HepG2 (cell line): ENCODE results near the gene LAMB2. TPM values are rescaled to one million over a fixed set of nuclear protein-coding genes. Genes with fewer than 3 reads are reported as not detected.

ENCODE experiments used
- ATAC-seq: fragments of 200-7000 bp; cut with Tn5 transposase; 3 replicates; pipeline ENCODE4 v1.9.1; 2020; ENCODE audit warnings: mild to moderate bottlenecking, moderate library complexity
- BruUV-seq: library from RNA; stranded (reverse); fragments of 400-500 nt; replicated peaks from 2 replicates; lab custom pipeline; 2021; lab: Mats Ljungman, UMichigan
- CTCF ChIA-PET: fragments of 300-600 bp; formaldehyde crosslinking; extraction: SDS; loops from one replicate; lab custom pipeline; 2021; ENCODE audit warnings: low total read pairs, inconsistent platforms, low intra/inter-chr PET ratio; lab: Yijun Ruan, JAX
- POLR2A ChIA-PET: fragments of 350-600 bp; sonication (Branson Sonifier 250); formaldehyde crosslinking; loops from one replicate; lab custom pipeline; 2020; ENCODE audit warnings: antibody characterized with exemption, inconsistent platforms; lab: Yijun Ruan, JAX
- DNase-seq: peaks from one replicate; pipeline ENCODE4 v3.0.0-alpha.2; 2015; ENCODE audit warnings: low spot score
- FAIRE-seq: peaks from 3 replicates; lab custom pipeline; 2011; peaks lifted over from hg19 to GRCh38; lab: Jason Lieb, UNC
- H2AFZ ChIP-seq: one replicate; pipeline ENCODE4 v1.6.1; 2011; ENCODE audit warnings: low read length, inconsistent platforms
- H3K27ac ChIP-seq: fragments of 300-600 bp; 3 replicates; pipeline ENCODE4 v1.8.0; 2011; ENCODE audit warnings: mixed run types, mild to moderate bottlenecking, mixed read lengths, low read length, inconsistent platforms; ENCODE audit not compliant: insufficient read depth; ENCODE audit errors: extremely low read length
- H3K27me3 ChIP-seq, 2 experiments: fragments of 200-600 bp in 1 of 2; 2 replicates in 1 of 2; 3 replicates in 1 of 2; pipeline versions ENCODE4 v1.6.0 to v1.8.0; 2011; ENCODE audit warnings: low read length in 2 of 2, mild to moderate bottlenecking in 2 of 2, moderate library complexity in 2 of 2, inconsistent platforms in 1 of 2; ENCODE audit not compliant: insufficient read depth in 2 of 2, control insufficient read depth in 1 of 2
- H3K36me3 ChIP-seq, 2 experiments: fragments of 200-600 bp in 1 of 2; replicated peaks in 1 of 2; 2 replicates in 1 of 2; 3 replicates in 1 of 2; pipeline versions ENCODE4 v1.5.1 to v1.8.0; 2011; ENCODE audit warnings: low read length in 2 of 2, inconsistent platforms in 1 of 2; ENCODE audit not compliant: insufficient read depth in 2 of 2, control insufficient read depth in 1 of 2
- H3K4me1 ChIP-seq: 2 replicates; pipeline ENCODE4 v1.5.1; 2012; ENCODE audit warnings: low read length, inconsistent platforms; ENCODE audit not compliant: insufficient read depth
- H3K4me2 ChIP-seq: 2 replicates; pipeline ENCODE4 v1.6.0; 2011; ENCODE audit warnings: low read depth, low read length, inconsistent platforms
- H3K4me3 ChIP-seq, 3 experiments: fragments of 200-600 bp in 1 of 3; sonication (generic), shearing (Covaris generic) in 1 of 3; replicated peaks in 1 of 3; 2 replicates each; pipeline ENCODE4 v1.5.1; 2011 to 2016; ENCODE audit warnings: low read length in 3 of 3, inconsistent platforms in 2 of 3, low read depth in 2 of 3, mild to moderate bottlenecking in 2 of 3, control low read depth in 1 of 3, mixed read lengths in 1 of 3; ENCODE audit not compliant: insufficient read depth in 1 of 3
- H3K79me2 ChIP-seq: one replicate; pipeline ENCODE4 v1.6.1; 2011; ENCODE audit warnings: low read length, inconsistent platforms; ENCODE audit not compliant: insufficient read depth
- H3K9ac ChIP-seq: 2 replicates; pipeline ENCODE4 v1.6.0; 2011; ENCODE audit warnings: mild to moderate bottlenecking, low read depth, low read length, inconsistent platforms; ENCODE audit not compliant: insufficient read depth
- H3K9me3 ChIP-seq: 2 replicates; pipeline ENCODE4 v1.5.1; 2012; ENCODE audit warnings: mild to moderate bottlenecking, low read length
- H4K20me1 ChIP-seq: 2 replicates; pipeline ENCODE4 v1.6.0; 2011; ENCODE audit warnings: inconsistent platforms, mild to moderate bottlenecking, low read length, moderate library complexity; ENCODE audit not compliant: insufficient read depth
- AGO2 ChIP-seq: fragments of 200-400 bp; formaldehyde crosslinking; optimal IDR thresholded peaks from 2 replicates; pipeline ENCODE3; 2017; ENCODE audit warnings: mild to moderate bottlenecking, low read depth, low read length, moderate library complexity
- ATF3 ChIP-seq: sonication (generic); formaldehyde crosslinking; IDR thresholded peaks from 2 replicates; pipeline ENCODE4 v1.4.0; 2020; ENCODE audit warnings: missing genetic modification reagents
- CHD4 ChIP-seq: fragments of 200-600 bp; sonication (generic); IDR thresholded peaks from 2 replicates; pipeline ENCODE4 v1.7.0; 2017; ENCODE audit warnings: mild to moderate bottlenecking, low read length, borderline replicate concordance
- FOXA3 ChIP-seq: IDR thresholded peaks from 2 replicates; pipeline ENCODE4 v1.6.1; 2016; ENCODE audit warnings: missing genetic modification reagents, missing compliant biosample characterization
- GATA4 ChIP-seq: sonication (generic); IDR thresholded peaks from 2 replicates; pipeline ENCODE4 v1.6.1; 2016; ENCODE audit warnings: antibody characterized with exemption, low read depth, borderline replicate concordance
- MAFK ChIP-seq, 2 experiments: IDR thresholded peaks in 1 of 2; conservative IDR thresholded peaks in 1 of 2; 2 replicates each; pipeline ENCODE4 v1.6.1; 2011; ENCODE audit warnings: improper control_type of control experiment in 2 of 2, low read length in 2 of 2
- MAZ ChIP-seq, 2 experiments: sonication (generic) in 1 of 2; formaldehyde crosslinking in 1 of 2; IDR thresholded peaks; 2 replicates each; pipeline versions ENCODE4 v1.5.0 to v1.6.1; 2012 to 2020; ENCODE audit warnings: low read depth in 2 of 2, mild to moderate bottlenecking in 2 of 2, borderline replicate concordance in 1 of 2, improper control_type of control experiment in 1 of 2, low read length in 1 of 2, missing genetic modification reagents in 1 of 2, moderate library complexity in 1 of 2
- NFKBIZ ChIP-seq: IDR thresholded peaks from 2 replicates; pipeline ENCODE4 v1.6.1; 2018; ENCODE audit warnings: missing genetic modification reagents, missing compliant biosample characterization
- NR0B2 ChIP-seq: sonication (generic); formaldehyde crosslinking; IDR thresholded peaks from 2 replicates; pipeline ENCODE4 v1.4.0; 2020; ENCODE audit warnings: mild to moderate bottlenecking, missing genetic modification reagents
- PHF8 ChIP-seq: sonication (generic); formaldehyde crosslinking; IDR thresholded peaks from 2 replicates; pipeline ENCODE4 v1.5.0; 2020; ENCODE audit warnings: missing genetic modification reagents
- PITX1 ChIP-seq: sonication (generic); formaldehyde crosslinking; IDR thresholded peaks from 2 replicates; pipeline ENCODE4 v1.5.1; 2020; ENCODE audit warnings: mild to moderate bottlenecking, missing genetic modification reagents
- RARA ChIP-seq: IDR thresholded peaks from 2 replicates; pipeline ENCODE4 v1.6.1; 2016; ENCODE audit warnings: missing genetic modification reagents, missing compliant biosample characterization
- TMF1 ChIP-seq: sonication (generic); formaldehyde crosslinking; IDR thresholded peaks from 2 replicates; pipeline ENCODE4 v1.8.1; 2022; ENCODE audit warnings: low read depth, missing genetic modification reagents
- ZC3H13 ChIP-seq: sonication (generic); formaldehyde crosslinking; IDR thresholded peaks from 2 replicates; pipeline ENCODE4 v1.8.1; 2023; ENCODE audit warnings: mild to moderate bottlenecking, missing genetic modification reagents, moderate library complexity
- ZNF296 ChIP-seq: sonication (generic); formaldehyde crosslinking; conservative IDR thresholded peaks from 2 replicates; pipeline ENCODE4 v1.5.0; 2020; ENCODE audit warnings: mild to moderate bottlenecking, missing genetic modification reagents
- ZNF558 ChIP-seq: sonication (generic); formaldehyde crosslinking; IDR thresholded peaks from 2 replicates; pipeline ENCODE4 v1.9.0; 2022; ENCODE audit warnings: mild to moderate bottlenecking, missing genetic modification reagents, borderline replicate concordance
- ZNF883 ChIP-seq: sonication (generic); formaldehyde crosslinking; IDR thresholded peaks from 2 replicates; pipeline ENCODE4 v1.5.1; 2020; ENCODE audit warnings: mild to moderate bottlenecking, missing genetic modification reagents; ENCODE audit errors: not compliant biosample characterization
- WGBS: methylation state at CpG from one replicate; pipeline ENCODE4 v1.1.6; 2017; ENCODE audit warnings: low lambda C conversion rate; 5-methylcytosine and 5-hydroxymethylcytosine counted together
- in situ Hi-C: cut with HindIII; loops from 2 replicates; pipeline ENCODE4 v1.10.0; 2017; ENCODE audit warnings: low pct_unique_long_range_greater_than_20kb; ENCODE audit not compliant: extremely low pct_ligation_motif_present
- intact Hi-C: fragments of 100-400 bp; cut with micrococcal nuclease; formaldehyde crosslinking; loops from one replicate; pipeline ENCODE4 v1.10.0; 2022; ENCODE audit not compliant: unreplicated experiment
- polyA plus RNA-seq, 8 experiments: library from polyadenylated mRNA; depleted of rRNA in 3 of 8; stranded (reverse) in 7 of 8; unstranded in 1 of 8; fragments of >200 nt; fragmentation: Illumina TruSeq in 4 of 8; extraction: Trizol in 4 of 8; gene quantifications; 2 replicates each; pipeline versions ENCODE4 v1.2.1 to v1.2.3, GENCODE V29; 2011 to 2016; ENCODE audit warnings: low read depth in 4 of 8, missing spikeins in 1 of 8, mixed read lengths in 1 of 8; ENCODE audit not compliant: insufficient read depth in 1 of 8
- total RNA-seq, 5 experiments: library from RNA; depleted of rRNA; stranded (reverse); fragments of >200 nt; fragmentation: Illumina TruSeq; extraction: Trizol; gene quantifications; 2 replicates each; pipeline ENCODE4 v1.2.3, GENCODE V29; 2016; ENCODE audit warnings: low read depth in 1 of 5

LAMB2 gene
- total and polyA plus RNA-seq, 2 of the 13 experiments (the other 11 are each of a cell fraction or from before 2014, with no cell fraction given) = 208 to 443 TPM

- no peak for FAIRE-seq
Observed at GRCh38 chr3:49135499-49135898, 2.6 kb upstream of the LAMB2 start.

More at GRCh38 chr3:49135499-49135898, 2.6 kb upstream of the LAMB2 start:
- CTCF ChIA-PET = no interaction called here
- 7% methylated on average over 4 of the region's 4 CpGs for WGBS
- Histone ChIP-seq H3K27ac (peak overlapping the region; percentile 46), H3K9me3 (no peaks in the 10 kb centered on the region), H4K20me1 (no peaks in the 10 kb centered on the region), H2AFZ (no peak overlapping the region), H3K9ac (no peak overlapping the region), H3K79me2 (peaks cover 15% of the 10 kb centered on the region), H3K36me3 (peaks cover 0 to 6% of the 10 kb centered on the region in 2 experiments; a peak in 1 of 5 replicates), H3K4me3 (no peak overlapping the region), H3K4me1 (peaks cover 39% of the 10 kb centered on the region), H3K27me3 (no peaks in the 10 kb centered on the region), H3K4me2 (no peak overlapping the region)
- POLR2A ChIA-PET = interaction anchor here (0.6 to 8.5 kb wide), 6 partner anchors 15 to 43 kb away, joined by 3 to 110 read pairs (median 4); partner anchors contain the start of genes QRICH1 and USP19
- no TSS peak for BruUV-seq
- intact Hi-C loops (no loop called here), in situ Hi-C loops (no loop called here)
- no peak for TF ChIP-seq CHD4
- TF ChIP-seq RARA (CRISPR knock-in tag) = peak; percentile 65
- TF ChIP-seq ATF3 (CRISPR knock-in tag) = no peak
- peak; percentile 21 to 50; a peak in 2 of 4 replicates for TF ChIP-seq MAFK (conservative IDR thresholded peaks at IDR 0.05 in 1 of 2, IDR thresholded peaks at IDR 0.05 in 1 of 2; ENCODE audit: low read length in 2 of 2)
- TF ChIP-seq PHF8 (CRISPR knock-in tag) = 0 out of 2 replicates have a peak, but pooled peaks have one; percentile 0
- TF ChIP-seq ZC3H13 = no peak
- TF ChIP-seq NR0B2 = no peak
- no peak for TF ChIP-seq TMF1 (CRISPR knock-in tag)
- no peak for TF ChIP-seq GATA4
- TF ChIP-seq ZNF883 (CRISPR knock-in tag) = peak; percentile 51
- no peak for TF ChIP-seq PITX1 (CRISPR knock-in tag)
- no peak for TF ChIP-seq ZNF296
- no peak for TF ChIP-seq MAZ (IDR thresholded peaks at IDR 0.05; ENCODE audit: borderline replicate concordance, low read depth, low read length)
- TF ChIP-seq MAZ (CRISPR knock-in tag; IDR thresholded peaks at IDR 0.05; ENCODE audit: low read depth) = no peak
- no peak for TF ChIP-seq NFKBIZ (CRISPR knock-in tag)
- 0 out of 2 replicates have a peak, but pooled peaks have one; percentile 1 for TF ChIP-seq ZNF558 (CRISPR knock-in tag)
- TF ChIP-seq FOXA3 (CRISPR knock-in tag) = no peak
- TF ChIP-seq AGO2 = no peak
- DNase-seq (no peak), ATAC-seq (peak; percentile 2)
